NCI-H524 treated with DMSO at 0.1 percent for 48 hours (cell line): ENCODE measurements around the gene TASOR2.

Experiments
- DNase-seq: peaks from one replicate; lab custom pipeline; 2025; lab: John Stamatoyannopoulos, UW

Gene TASOR2

GRCh38 chr10:5655121-5655520 lies 29.5 kb upstream of the TASOR2 start:
- no peak for DNase-seq

- no peak for DNase-seq
Observed at GRCh38 chr10:5656737-5657579, 27.7 kb upstream of the TASOR2 start.

- no peak for DNase-seq
Observed at GRCh38 chr10:5658871-5659618, 25.6 kb upstream of the TASOR2 start.

DNA sequence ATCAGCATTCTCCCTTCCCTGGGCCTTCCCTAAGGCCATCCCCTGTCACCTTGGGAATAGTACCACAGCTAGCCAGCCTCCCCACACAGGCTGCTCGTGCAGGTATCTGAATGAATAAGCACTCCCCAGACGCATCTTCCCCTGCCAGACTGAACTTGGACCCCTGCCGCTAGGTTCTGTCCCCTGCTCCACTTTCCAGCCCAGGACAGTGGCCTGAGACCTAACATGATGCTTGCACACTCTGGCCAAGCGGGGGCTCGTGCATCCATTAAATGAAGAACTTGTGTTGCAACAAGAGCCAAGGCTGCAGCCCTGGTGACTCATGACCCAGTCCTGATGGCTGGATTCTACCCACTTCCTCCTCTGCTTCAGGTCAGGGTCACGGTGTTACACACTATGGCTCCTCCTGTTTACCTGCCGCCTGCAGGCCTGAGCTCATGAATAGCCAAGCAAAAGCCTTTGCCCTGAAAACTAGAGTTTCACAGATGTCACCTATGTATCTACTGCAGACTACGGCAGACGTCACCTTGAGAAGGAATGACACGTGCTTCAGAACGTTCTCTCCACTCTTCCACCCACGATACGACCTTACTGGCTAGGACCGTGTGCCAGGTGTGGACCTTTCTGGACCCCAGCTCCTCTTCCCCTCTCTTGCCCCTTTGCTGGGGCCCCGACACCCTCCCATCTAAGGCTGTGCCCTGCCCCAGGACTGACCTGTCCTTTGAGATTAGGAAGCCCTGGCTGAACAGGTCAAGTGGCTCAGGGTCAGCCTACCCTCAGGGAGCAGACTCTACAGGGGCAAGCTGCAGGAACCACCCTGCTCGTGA lies 24.7 kb upstream of the TASOR2 start:
- no peak for DNase-seq

DNA sequence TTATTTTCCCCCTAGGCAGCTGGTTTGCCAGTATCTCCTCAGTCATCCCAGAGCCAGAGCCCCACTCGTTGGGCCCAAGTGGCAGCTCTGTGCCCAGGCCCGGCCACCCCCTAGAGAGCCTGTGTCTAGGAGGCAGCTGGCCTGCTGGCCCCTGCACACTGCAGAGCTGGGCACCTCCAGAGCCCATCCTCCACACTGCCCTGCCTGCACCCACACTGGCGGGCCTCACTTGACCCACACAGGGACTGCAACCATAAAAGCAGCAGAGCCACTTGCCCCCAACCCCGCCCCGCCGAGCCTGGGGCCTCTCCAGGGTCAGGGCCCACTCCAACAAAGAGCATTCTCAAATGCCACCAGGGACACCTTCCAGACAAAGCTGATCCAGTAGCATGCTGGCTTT lies 23.6 kb upstream of the TASOR2 start:
- DNase-seq = no peak

- DNase-seq = no peak
Observed at GRCh38 chr10:5662708-5663579, 21.7 kb upstream of the TASOR2 start.

DNA sequence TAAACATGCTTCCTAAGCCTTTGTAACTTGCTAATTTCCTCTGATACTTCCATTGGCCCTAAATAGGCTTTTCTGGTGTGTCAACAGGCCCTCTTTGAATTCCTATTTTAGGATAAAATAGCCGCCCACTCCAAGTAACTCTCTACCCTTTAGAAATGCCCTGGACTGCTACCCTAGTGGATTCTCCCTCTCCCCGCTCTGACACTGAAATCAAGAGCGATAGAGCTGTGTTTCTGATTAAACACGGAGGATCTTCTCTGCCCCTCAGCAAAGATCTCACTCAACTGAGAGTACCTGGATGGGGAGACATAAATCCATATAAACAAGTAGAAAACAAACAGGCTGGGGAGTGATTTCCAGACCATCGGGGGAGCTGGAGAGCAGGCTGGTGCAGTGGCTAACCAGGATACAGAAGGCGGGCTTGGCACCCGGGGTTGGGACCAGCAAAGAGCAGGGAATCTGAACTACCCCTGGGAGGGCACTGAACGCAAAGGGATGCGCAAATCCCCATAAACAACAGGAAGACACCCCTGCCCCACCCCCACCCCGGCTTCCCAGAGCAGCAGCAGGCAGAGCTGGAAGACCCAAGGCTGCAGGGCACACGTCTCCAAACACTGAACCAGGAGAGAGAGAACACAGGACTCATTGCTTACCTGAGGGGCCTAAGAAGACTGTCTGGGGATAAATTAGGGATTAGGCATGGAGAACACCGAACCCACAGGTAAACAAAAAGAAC lies 20.8 kb upstream of the TASOR2 start:
- no peak for DNase-seq

GRCh38 chr10:5665373-5666007 lies 19.1 kb upstream of the TASOR2 start:
- DNase-seq = no peak

DNA sequence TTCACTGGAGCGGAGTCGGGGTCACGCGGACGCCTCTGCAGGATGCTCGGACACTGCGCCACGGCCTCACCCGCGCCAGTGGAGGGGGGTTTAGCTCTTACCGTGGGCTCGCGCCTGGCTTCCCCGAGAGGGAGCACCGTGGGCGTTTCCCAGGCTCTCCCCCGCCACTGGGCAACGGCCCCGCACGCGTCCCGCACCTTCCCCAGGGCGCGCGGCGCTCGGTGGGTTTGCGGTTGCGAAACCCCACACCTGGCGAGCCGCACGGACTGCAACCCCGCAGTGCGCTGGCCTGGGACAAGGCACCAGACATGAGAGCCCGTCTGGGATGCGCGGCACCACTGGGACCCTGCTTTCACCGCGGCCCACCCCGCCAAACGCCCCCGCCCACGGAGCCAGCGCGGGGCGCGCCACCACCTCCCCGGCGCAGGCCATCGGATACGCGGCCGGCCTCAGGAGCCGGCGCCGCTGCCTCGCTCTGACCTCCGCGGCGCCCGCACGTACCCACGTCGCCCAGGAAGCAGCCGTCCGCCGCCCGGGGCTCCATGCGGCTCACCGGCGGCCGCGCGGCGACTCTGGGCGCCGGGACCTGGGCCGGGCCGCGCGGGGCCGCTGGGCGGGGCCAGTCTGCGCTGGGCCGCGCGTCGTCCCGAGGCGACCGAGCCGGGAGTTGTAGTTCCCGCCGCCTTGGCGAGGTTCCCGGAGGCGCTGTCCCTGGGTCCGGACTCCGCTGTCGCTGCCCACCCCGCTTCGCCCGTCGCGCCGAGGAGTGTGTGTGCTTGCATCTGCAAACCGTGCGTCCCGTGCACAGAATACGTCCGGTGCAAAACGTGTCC lies 18.4 kb upstream of the TASOR2 start, which contains the start of gene ASB13:
TSS of gene ASB13 (minus strand) at position 588 of the 833 bp plus-strand sequence. CDS start at position 544, 44 bp downstream.
- no peak for DNase-seq

DNA sequence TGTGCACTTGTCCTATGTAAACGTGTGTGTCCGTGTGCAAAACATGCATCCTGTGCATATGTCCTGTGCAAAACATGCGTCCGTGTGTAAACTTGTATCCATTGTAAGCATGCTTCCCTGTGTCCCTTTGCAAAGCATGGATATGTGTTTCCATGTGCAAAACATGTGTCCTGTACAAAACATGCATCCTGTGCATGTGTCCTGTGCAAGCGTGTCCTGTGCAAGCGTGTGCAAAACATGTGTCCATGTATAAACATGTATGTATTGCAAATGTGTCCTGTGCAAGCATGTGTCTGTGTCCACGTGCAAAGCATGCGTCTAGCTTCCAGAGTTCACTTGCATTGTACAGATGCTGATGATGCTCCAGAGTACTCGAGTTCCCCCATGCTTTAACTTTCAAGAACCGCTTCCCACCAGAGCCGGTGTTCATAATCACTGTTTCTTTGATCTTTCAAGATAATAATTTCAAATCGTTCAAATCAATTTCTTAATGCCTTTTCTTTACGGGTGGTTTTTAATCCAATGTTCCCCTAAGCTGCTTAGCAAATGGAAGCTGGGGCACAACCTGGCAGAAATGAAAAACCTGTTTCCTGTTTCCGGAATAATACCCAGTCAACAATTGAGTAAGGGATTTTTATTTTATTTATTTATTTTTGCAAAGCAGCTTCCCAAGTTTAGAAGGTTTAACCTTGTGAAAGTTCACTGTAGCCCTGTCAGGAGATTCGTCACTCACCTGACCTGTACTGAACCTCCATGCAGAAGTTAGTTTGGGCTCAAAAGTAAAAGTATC lies 17.6 kb upstream of the TASOR2 start:
- DNase-seq = no peak

- DNase-seq = no peak
Observed at GRCh38 chr10:5668429-5668828, 16.2 kb upstream of the TASOR2 start.

DNA sequence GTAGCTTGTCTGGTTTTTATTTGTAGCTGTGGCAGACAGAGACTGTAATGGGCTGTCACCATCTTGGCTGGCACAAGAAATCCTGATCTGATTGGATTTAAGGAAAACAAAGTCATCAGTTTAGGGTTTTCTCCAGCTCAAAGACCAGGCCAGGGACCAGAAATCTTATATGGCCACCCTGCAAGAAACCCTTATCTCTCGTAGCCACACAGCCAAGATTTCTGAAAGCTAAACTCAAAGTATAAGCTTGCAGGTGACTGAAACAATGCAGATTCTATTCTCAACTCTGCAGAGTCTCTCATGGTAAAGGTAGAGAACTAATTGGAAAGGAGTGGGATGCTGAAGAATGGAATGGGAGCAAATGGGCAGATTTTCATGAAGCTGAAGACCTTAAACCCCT lies 15.0 kb upstream of the TASOR2 start:
- DNase-seq = no peak

DNA sequence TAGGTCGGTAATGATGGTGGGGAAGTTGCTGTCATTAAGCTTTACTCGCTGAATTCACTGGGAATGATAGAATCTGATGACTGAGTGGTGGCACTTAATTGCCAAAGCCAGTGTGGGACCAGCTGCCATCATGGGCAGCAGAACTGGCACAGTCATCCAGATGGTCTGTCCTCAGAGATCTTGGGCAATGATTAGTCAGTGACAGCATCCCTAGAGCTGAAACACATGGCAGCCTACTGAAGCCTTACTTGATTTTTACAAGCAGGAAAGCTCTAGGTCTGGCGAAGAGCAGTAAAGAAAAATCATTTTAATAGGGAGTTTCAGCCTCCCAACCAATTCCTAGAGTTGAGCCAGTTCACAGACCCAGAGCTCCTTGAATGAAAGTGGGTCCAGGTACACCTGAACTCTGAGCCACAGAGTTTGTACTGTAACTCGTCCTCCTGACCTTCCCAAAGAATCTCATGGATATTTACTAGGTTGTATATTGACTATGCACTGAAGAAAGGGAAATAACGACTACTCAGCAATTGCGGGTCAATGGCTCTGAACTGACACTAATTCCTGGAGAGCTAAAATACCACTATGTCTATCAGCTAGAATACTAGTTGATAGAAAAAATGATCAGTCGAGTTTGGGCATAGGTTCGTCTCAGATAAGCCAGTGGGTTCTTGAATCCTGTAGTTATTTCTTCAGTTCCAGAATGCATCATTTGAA lies 13.8 kb upstream of the TASOR2 start:
- no peak for DNase-seq

DNA sequence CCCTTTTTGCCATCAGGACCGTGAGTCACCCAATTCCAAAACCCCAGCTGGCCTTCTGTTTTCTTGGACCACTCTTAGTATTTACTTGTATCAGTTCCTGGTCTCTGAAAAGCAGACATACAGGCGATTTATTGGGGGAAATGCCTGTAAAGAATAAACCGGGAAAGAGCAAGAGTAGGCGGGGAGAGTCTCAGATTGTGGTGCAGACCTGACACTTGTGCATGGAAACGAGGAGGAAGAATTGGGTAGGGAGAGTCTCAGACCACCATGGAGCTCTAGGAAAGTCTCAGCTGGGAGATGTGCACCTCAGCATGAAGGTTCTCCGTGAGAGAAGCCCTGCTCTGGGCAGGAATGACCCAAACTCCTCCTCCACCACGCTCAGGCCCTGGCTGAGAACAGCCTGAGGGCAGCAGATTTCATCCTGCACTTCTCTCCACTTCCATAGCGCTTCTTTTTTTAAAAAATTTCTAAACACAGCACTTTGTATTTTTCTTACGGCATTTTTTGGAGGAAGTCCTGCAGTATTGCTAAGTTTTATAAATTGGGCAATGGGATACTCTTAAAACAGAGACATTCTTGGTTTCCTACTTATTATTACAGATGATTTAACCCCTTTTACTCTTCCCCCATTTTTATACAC lies 6.1 kb upstream of the TASOR2 start:
- DNase-seq = no peak

DNA sequence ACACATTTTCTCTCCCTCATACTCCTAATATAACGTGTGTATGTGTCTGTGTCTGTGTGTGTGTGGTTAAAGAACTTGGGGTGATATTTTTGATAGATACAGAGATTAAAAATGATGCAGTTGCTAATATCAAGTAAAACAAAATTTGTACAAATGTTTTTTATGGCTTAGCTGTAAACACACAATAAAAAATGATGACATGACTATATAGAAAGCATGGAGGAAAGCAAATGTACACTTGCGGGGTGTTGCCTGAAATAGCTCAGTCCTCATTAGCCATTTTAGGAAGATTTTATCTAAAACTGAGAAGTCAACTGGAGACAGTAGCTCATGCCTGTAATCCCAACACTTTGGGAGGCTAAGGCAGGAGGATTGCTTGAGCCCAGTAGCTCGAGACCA lies 5.6 kb upstream of the TASOR2 start:
- no peak for DNase-seq

DNA sequence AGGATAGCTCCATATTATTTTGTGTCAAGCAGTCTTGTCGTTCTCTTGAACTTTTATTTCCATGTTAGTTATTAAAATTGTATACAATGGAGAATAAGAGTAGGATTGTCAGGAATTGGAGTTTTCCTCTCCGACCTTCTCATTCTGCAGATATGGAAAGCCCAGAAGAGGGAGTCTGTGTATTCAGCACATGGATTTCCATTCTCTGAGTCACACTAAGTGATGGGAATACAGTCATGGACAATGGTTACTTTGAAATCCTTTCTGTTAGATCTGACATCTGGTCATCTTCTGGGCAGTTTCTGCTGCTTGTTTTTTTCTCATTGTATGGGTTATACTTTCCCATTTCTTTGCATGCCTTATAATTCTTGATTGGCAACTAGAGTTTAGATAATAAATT lies 5.0 kb upstream of the TASOR2 start:
- DNase-seq = no peak

DNA sequence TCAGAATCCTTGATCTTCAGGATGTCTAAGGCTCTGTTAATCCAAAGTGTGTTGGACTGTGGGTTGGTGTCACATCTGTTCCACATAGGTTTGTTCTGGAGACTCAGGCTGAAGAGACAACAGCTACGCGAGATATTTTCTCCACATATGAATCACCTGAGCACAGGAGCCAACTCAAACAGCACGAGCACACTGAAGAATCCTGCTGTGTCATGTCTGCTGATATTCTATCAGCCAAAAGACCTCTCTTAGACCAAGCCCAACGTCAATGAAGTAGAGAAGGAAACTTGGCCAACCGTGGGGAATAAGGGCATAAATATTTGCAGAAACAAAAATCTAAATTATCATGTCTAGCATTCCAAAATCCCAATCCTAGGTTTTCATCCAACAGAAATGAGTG lies 2.7 kb upstream of the TASOR2 start:
- DNase-seq = no peak
